GM18526 (cell line): Measurements from ENCODE around the gene BCAT1.

Experiments
- POLR2A ChIP-seq: IDR thresholded peaks from 3 replicates; pipeline ENCODE4 v1.6.1; 2011; ENCODE audit not compliant: insufficient read length; ENCODE audit errors: extremely low read depth

The BCAT1 gene

DNA sequence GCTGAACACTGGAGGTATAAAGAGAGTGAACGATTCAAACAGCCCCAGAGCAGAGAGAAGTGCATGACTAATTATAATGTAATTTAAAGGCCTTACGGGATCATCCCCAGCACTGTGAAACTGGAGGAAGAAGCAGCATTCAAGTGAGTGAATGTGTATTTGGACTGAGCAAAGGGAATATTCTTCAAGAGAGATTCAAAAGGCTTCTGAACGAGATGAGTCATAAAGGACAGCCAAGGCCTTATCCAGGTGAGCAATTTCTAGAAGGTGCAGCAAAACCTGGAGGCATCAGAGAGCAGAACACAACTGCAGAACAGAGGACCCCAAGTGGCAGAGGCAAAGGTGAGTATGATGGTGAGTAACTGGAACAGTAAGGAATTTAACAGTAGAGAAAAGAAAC, 127.2 kb downstream of the BCAT1 start:
- TF ChIP-seq POLR2A = no peak

DNA sequence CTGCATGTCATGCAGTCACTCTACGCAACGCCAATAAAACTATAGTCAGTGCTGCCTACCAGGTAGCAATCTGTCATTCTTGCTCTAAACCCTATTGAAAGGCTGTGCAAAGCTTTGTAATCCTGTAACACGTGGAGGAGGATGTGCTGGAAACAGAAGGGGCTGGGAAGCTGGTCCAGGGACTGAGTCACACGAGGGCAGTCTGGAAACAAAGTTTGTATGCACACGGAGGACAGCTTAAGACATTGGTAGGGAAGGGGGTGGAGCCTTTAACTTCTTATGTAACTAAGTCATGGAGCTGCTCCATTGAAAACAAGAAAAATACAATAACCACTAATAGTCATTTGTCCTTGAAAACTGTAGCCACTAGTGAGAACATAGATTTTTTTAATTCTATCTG, 128.0 kb downstream of the BCAT1 start:
- TF ChIP-seq POLR2A = no peak

DNA sequence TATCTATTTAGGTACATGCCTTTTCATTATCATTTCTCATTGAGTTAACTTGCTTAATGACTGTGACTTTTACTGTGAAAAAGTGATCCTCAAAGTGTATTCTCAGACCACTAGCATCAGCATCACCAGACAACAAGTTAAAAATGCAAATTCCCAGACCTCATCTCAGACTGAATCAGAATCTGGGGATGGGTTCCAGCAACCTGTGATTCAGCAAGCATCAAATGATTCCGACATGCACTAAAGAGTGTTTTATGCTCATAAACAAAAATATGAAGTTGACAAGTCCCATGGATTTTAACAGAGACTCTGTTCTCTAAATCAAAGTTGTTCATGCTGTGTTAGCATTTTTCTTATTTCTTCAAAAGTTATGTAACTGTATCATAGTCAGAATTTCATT, 130.6 kb downstream of the BCAT1 start:
- TF ChIP-seq POLR2A = no peak

DNA sequence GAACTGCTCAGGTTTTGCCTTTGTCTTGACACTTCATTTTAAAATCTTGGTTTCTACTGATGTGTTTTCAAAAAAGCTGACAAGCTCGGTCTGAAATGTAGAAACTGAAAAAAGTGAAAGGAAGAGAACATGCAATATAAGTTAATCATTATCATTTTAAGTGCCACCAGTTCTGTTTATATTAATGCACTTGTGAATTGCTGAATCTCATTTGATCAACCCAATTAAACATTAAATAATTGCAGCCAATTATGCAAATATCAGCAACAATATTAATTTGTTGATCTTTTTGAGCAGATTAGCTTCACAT, 133.8 kb downstream of the BCAT1 start:
- TF ChIP-seq POLR2A = no peak

DNA sequence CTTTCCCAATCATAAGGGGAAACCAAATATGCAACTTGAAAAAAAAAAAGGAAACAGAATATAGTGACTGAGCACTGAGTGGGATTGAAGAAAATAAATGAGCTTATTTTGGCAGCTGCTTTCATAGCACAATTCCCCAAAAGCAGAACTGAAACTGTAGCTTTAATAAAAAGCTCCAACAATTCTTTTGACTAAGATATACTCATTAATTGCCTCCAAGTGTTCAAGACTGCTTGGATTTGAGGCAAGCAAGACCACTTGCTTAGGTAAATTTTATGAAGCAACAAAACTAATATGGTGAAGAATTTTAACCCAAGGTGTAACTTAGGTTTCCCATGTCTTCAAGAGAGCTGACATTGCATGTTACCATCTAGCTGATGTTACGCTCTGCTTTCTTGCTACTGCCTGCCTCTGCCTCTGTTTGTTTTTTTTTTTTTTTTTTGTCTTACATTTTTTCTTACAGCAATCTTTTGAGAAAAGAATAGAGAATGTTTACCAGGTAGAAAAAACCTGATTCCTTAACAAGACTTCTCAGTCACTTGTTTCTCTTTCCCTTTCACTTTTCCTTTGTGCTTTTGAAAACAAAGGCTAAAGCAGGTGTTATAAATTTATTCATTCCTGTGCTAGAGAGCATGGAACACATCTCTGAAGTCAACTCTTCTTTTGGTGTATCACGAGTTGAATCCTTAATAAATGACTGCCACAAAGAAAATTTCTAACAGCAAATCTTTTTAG, 134.4 kb downstream of the BCAT1 start:
- no peak for TF ChIP-seq POLR2A

DNA sequence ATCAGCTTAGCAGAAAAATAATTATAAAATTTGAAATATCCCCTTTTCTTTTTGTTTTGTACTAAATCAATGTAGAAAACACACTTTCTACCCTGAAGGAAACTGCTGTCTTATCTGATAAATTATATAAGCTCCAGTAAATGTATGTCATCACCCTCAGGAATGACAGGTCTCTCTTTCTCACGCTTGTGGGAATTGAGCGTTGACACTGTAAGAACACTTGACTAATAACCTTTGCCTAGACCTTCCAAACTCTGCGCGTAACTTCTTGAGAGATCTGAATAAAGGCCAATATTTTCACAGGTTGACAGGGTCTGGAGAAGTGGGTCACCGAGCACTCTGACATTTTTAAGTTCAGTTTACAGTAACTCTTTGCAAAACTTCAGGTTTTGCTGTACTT, 138.5 kb downstream of the BCAT1 start:
- TF ChIP-seq POLR2A = no peak

DNA sequence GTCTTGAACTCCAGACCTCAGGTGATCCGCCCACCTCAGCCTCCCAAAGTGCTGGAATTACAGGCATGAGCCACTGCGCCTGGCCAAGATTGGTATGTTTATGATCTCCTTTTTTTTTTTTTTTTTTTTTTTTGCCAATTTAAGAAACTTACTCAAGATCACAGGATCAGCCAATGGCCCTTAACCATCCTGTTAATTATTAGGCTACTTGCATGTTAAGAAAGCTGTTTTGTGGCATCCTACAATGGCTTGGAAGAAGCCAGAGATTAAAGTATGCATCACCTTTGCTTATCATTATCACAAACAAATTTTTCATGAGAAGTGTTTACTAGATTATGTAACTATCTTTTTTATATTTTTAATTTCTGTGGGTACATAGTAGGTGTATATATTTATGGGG, 140.2 kb downstream of the BCAT1 start:
- TF ChIP-seq POLR2A = no peak

DNA sequence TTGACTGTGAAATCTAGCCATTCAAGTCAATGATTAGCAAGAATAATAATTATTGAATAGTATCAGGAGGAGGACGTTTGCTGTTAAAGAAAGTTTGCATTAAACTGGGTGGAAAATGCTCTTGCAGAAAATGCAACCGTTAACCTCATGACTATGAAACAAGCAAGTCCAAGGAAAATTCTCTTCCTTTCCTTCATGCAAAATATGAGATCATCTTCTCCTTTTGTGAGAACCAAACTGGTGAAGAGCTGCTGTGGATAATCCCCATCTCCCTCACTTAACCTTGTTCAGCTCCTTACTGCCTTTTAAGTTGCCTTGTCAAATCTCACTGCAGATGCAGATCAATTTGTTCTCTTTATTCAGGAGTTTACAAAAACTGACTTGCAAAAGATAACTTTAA, 142.5 kb downstream of the BCAT1 start:
- no peak for TF ChIP-seq POLR2A

DNA sequence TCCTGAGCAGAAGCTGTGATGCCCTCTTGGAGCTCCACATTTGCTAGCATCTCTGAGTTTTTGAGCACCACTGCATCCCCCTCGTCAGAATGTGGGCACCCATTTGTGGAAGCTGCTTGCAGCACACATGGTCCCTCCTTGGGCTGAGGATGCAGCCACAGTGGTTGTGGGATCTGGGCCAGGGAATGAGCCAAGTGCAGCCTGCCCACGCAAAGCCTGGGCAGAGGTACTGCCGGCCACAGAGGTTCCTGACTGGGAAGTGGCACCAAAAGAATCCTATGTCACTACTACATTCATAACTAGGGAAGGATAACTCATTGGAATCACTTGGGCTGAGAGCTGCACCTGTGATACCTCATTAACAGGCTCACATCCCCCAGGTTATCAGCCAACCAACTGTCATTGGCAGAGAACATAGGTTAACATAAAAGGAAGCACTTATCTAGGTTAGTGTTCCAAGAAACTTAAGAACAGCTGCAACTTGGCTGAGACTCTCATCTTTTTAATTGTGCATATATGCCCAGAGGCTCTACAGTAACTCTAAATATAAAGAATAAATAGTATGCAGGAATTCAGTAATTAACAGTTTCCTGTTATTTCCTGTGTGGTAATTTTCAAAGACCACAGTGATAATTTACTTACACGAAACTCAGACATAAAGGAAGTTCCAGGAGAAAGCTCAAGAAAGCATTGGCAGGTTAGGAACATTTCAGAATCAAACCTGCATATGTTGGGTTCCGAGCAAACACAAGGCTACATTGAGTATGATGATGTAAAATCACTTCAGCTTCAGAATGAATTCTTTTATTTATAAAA, 145.3 kb downstream of the BCAT1 start:
- no peak for TF ChIP-seq POLR2A

DNA sequence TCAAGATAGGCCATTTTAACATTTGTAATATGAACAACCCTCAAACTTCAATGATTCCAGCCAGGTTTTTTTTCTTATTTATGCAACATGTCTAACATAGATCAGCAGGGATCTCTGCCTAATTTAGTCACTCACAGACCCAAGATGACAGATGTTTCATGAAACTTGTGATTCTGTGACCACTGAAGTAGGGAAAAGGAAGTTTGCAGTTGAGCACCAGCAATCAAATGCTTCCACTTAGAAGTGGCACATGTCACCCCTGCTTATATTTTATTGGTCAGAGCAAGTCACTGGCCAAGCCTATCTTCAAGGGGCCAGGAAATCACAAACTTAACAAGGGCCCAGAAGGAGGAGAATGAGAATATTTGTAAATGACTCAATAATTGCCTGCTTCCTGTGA, 150.6 kb downstream of the BCAT1 start:
- TF ChIP-seq POLR2A = no peak

DNA sequence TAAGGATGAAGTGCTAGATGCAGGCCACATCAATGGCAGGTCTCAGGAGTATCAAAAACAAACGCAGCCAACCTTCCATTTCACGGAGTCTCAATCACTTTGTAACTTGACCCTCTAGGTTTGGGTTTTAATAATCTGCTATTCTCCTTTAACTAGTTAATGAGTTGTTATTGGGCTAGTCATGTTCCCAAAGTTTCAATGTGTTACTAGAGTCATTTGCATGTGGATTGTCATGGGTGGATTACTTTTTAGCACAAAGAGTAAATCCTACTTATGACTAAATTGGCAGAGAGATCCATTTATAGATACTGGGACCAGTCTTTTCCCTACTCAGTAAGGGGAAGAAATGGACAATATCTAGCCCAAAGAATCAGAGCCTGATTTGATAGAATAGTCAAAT, 151.0 kb downstream of the BCAT1 start:
- no peak for TF ChIP-seq POLR2A

DNA sequence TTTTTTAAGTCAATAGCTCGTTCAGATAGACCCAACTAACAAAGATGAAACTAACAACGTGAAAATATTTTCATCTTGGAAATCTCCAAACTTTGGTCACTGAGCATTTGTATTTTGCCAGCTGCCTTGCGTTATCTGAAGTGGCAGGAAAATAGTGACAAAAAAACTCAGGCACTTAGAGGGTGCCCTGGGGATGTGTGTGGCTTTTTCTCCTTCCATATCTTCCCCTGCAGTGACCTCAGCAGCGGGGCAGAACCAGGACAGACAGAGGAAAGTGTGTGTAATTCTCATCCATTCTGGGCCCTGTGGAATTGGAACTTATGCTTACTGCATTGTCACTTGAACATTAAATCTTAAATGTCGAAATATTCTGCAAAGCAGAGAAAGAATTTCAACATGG, 152.0 kb downstream of the BCAT1 start:
- no peak for TF ChIP-seq POLR2A

DNA sequence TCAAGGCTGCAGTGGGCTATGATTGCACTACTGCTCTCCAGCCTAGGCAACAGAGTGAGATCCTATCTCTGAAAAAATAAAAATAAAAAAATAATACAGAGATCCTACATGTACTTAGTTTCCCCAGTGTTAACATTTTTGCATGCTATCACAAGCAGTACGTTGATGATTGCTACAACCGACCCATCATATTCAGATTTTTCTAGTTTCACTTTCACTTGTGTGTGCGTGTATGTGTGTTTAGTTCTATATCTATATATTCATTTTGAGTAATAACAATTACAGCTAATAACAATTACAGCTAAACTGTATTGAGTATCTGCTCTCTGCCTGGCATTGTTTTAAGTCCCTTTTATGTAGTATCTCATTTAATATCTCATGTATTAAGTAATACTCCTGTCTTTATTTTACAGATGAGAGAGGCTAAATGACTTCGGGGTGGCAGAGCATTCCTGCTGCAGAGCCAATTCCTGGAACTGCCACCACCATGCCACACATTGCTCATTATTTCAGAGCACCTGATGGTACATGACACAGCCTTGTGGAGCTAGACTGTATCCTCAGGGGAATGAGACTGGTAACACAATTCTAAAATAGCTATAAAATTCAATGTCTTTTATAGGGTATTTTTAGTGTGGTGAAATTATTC, 153.1 kb downstream of the BCAT1 start:
- no peak for TF ChIP-seq POLR2A

DNA sequence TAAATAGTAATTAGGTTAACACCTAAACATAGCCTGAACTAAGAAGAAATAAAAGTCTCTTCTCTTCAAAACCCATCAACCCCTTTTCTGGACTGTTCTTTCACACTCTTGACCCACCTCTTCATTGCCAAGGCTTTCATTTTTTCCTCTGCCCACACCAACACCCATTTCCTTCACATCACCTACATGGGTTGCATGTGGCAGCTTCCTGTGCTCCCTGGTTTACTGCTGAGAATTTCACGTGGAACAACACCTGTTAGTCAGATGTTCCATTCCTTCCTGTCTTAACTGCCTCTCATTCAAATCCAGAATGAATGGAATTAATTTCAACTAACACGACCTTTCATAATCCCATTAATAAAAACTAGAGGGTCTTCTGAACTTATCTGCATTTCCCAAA, 157.3 kb downstream of the BCAT1 start:
- no peak for TF ChIP-seq POLR2A

DNA sequence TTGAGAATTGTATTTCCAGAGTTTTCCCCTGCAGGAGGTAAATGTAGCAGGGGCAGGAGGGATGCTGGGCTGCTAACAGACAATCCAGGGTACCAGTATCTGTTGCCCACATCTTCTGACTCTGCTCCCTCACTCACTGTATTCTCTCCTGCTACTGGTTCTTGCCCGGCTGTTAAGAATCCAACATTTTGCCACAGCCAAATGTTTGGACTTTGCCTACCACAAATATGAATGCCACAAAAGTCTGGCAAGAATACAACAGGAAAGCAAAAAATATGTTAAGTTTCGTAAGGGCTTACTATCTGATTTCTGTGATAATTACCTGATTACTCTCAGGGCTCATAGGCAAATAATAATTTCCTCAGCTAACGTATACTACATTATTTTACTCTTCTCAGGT, 160.0 kb downstream of the BCAT1 start:
- TF ChIP-seq POLR2A = no peak

DNA sequence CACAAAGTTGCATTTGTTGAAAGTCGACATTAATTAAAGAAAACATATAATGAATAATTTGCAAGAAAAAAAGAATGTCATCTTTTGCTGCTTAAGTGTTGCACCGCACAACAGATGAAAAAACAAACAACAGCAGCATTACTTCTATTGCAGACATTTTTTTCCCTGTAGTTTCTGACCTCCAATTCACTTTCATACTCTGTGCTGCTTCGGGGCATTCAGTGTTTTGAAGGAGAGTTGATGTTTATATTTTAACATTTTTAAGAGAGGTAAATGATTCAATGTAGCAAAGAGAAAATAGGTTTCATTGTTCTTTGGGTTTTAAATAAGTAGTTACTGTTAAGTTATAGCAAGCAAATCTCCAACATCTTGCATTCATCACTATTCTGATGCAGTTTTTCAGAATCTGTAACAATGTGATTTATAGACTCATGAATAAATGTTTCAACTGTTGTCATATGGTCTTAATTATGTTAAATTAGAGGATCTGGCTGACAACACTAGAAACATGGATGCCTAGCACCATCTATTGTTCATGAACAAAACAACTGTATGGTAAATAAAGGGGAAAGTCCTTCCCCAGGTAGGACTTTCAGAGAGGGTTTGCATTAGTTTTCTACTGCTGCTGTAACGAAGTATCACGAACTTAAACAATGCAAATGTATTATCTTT, 168.1 kb downstream of the BCAT1 start:
- no peak for TF ChIP-seq POLR2A
